Right hindlimb (tissue), 1 donor: ENCODE results near the gene UBASH3A.
"Not testable (repeated sequence)": the region's sequence is repeated elsewhere in the genome, so short reads cannot be mapped to it uniquely, and the experiment has no call there.

ENCODE experiments used
- DNase-seq: peaks from one replicate; pipeline ENCODE4 v3.0.0-alpha.2; 2018

UBASH3A gene

DNA sequence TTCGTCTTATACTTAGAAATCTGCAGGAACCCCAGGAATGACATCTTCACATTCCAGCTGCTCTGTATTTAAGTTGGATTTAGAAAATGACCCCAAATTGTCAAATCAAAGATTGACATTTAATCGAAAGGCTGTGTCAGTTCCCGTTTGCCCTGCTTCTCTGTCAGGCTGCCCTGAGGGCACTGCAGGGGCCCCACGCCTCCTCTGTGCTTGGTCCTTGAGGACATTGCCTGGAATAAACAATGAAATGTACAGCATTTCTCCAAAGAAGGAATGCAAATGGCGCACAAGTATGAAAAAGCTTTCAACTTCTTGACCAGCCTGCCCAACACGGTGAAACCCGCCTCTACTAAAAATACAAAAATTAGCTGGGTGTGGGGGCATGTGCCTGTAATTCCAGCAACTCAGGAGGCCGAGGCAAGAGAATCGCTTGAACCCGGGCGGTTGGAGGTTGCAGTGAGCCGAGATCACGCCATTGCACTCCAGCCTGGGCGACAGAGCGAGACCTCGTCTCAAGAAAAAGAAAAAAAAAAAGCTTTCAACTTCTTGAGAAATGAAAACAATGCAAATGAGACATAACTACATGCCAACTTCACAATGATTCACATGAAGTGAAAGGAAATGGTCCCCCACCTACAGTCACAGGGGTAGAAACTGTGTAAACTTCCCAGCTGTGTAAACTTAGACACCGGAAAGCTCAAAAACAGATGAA is 10.8 kb upstream of the UBASH3A start:
- DNase-seq, result no peak

DNA sequence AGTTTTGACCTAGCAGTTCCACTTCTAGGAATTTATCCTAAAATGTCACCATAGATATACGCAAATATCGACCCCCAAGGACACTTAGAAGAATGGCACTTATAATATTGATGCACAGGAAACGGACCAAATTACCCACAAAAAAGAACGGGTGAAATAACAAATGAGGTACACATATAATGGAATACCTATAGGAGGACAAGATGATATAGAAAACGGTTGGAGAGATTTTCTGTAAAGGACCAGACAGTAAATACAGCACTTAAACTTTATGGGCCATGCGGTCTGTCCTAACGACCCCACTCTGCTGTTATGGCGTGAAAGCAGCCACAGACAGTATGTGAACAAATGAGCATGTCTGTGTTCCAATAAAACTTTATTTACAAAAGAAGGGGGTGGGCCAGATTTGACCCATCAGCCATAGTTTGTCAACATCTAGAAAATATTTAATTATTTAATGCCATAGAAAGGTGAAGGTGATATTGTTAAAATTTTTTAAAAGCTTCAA is 10.2 kb upstream of the UBASH3A start:
- no peak for DNase-seq

DNA sequence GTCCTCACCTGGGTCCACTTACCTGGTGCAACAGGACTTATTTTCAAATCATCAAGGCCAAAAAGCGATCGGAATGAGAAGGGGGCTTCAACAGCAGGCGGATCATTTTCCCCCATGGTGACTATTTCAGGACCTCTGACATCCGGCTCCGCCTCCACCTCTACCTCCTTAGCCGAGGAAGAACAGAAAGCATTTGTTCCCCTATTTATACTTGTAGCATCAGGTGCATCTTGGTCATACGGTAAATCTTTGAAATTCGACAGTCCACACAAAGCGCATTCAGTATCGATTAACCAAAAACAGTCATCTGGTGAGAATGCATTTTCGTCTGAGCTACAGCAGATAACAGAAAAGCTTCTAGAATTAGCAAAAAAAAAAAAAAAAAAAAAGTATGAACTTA is 8.4 kb upstream of the UBASH3A start:
- no peak for DNase-seq

DNA sequence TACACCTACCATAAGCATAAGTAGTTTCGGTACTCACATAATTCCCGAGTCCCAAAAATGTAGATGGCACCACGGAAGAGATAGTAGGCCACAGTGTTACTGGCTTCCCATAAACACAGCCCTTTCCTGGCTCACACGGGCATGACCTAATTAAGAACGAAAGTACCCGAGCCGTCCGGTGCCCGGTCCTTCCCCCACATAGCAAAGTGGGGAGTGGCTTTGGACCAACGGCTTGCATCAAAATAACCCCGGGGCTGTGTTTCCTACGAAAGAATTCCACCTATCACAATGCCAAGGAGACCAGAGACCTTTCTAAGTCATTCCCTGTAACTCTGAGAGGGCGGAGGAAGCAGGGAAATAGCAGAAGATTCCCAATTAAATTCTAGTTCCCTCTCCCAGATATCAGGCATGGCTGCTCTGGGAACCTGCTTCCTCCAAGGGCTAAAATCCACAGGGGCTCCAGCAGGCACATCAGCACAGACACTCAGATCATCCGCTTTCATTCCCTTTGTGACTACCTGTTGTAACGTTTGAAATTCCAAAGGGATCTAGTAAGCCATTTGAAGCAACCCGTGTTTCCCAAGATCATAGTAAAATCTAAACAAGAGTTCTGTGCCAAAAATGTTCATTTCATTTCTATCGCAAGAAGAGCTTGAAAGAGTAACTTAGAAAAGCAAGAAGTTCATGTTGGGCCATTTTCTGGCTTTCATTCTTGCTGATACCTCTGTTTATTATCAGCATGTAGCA is 7.6 kb upstream of the UBASH3A start, which contains the start of gene TMPRSS3:
Gene TMPRSS3, minus strand, starts transcription at position 148 of the 747 bp plus-strand sequence. CDS start 635 bp downstream, outside the sequence.
- DNase-seq, result no peak

DNA sequence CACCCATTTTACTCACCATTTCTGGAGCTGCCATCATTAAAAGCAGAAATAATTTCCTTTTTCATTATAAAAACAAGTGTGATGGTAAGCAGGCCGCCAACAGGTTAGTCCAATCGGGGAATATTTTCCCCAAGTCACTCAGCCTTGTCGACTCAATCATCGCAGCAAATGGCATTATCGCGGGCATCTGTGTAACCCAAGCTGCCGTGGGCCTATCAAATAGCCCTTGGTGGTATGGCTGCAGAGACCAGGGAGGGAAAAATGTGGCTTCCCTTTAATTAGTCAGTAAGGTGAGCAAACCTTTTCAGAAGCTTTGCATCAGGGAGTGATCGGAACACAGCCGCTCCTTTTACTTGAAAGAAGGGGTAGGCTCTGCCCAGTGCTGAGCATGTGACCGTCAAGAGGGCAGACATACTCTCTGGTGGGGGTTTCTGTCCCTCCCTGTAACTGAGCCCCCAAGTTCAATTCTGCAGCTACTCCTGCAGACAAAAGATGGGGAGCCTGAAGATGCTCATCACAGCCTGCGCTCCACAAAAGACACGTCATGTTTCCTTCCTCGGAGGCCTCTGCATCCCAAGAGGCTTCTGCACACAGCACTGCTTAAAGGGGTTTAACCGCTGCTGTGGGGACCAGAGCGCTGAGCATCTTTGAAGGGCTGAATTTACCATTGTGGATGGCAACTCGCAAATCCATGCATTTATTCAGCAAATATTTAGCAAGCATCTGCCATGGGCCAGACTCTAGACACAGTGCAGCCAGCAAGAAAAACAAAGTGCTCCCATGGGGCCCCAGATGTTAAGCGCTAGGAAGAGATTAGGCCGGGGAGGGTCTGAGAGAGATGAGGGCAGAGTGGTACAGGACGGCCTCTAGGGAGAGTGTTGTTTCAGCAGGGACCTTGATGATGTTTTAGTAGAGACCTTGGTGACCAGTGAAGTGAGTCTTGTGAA is 6.6 kb upstream of the UBASH3A start:
- DNase-seq, result no peak

DNA sequence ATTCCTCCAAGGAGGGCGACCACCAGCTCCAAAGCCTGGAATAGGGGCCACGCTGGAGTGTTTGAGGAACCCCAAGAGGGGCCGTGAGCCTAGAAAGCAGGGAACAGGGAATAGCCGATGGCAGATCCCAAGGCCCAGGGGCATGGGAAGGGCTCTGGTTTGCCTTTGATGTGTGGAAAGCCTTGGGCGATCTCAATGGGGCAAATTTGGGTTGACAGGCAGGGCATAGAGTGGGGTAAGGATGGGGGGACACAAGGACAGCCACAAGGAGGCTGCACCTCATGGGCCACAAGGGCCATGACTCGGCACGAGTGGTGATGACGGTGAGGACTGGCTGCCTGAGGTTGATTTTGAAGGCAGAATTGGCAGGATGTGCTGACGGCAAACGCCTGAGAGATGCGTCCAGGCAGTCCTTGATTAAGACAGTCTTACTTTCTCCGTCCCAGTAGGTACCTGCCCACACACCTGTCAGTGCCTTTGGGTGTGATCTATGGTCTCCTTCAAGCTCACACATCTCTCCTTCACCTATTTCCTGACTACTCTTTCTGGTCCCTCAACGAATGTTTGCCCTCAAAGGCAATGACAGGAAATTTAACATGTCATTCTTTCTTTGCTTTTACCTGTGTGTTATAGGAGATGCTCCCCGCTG is 5.8 kb upstream of the UBASH3A start:
- DNase-seq, result no peak

DNA sequence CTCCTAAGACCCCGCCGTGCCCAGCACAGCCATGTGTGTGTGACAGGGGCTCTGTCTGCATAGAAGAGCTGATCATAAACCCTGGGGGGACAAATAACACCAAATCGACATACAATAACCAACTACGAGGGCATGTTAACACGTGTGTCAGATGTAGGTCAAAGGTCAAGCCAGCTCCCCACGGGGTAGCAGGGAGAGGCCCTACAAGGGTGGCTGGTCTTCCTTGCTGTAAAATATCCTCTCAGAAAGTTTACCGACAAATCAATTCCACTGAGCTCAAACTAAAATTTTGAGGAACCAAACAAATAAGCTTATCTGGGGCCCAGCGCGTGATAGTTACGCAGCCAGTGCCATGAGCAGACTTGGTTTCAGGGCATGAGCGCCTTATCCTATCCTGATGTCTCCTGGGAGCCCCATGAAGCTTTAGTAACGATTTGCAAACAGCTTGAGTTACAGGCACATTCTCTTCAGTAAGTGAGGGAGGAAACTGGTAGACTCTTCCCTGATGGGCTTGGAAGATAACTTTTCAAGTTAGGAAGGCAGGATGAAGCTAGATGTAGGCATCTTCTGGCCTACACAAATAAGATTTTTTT is 5.2 kb upstream of the UBASH3A start:
- DNase-seq, result no peak

DNA sequence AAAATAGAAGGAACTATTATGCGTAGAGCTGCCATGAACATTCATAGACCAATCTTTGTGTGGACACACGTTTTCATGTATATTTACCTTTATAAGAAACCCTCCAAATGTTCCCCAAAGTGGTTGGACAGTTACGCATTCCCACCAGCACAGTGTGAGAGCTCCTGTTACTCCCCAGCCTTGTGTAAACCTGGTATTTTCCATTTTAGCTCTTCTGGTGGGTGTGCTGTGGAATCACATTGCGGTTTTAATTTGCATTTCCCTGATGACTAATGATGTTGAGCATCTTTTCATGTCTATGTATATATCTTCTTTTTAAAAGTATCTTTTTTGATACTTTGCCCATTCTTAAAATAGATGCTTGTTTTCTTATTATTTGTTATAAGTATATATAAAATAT is 3.2 kb upstream of the UBASH3A start:
- DNase-seq, result no peak

DNA sequence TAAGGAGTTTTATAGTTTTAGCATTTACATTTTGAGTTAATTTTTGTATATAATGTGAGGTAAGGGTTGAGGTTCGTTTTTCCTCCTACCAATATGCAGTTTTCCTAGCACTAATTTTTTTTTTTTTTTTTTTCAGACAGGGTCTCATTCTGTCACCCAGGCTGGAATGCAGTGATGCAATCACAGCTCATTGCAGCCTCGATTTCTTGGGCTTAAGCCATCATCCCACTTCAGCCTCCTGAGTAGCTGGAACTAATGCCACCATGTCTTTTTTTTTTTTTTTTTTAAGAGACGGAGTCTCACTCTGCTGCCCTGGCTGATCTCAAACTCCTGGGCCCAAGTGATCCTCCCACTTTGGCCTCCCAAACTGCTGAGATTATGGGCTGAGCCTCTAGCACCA is 2.5 kb upstream of the UBASH3A start:
- no peak for DNase-seq

DNA sequence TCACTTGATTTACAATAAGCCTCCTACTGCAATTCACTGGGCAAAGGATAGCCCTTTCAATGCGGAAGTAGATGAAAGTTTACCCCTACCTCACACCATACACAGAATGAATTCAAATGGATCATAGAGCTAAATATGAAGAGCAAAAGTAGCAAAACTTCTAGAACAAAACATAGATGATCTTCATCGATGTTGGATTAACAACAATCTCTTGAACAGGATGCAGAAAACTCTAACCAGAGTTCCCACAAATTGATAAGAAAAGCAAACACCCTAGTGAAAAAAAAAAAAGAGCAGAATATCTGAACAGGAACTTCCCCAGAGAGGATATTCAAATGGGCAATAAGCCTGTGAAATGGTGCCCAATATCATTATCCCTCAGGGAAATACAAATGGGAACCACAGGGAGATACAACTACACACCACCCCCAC is 1.9 kb upstream of the UBASH3A start:
- DNase-seq, result no peak

DNA sequence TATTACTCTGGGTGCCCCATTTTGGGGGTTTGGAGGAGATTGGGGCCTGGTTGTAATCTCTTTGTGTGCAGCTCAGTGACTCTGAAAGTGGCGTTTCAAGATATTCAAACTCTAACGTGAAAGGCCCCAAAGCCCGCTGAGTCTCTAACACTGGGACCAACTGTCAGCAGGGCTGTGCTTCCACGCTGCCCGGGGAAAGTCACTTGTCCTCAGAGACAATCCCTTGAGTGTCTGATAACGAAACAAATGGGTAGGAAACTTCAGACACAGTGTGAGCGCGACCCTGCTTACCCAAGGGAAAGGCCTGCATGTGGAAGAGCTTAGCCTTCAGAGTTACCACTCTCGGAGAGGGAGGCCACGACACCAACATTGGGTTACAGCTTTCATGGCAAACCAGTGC is 837 bp downstream of the UBASH3A start:
- no peak for DNase-seq

DNA sequence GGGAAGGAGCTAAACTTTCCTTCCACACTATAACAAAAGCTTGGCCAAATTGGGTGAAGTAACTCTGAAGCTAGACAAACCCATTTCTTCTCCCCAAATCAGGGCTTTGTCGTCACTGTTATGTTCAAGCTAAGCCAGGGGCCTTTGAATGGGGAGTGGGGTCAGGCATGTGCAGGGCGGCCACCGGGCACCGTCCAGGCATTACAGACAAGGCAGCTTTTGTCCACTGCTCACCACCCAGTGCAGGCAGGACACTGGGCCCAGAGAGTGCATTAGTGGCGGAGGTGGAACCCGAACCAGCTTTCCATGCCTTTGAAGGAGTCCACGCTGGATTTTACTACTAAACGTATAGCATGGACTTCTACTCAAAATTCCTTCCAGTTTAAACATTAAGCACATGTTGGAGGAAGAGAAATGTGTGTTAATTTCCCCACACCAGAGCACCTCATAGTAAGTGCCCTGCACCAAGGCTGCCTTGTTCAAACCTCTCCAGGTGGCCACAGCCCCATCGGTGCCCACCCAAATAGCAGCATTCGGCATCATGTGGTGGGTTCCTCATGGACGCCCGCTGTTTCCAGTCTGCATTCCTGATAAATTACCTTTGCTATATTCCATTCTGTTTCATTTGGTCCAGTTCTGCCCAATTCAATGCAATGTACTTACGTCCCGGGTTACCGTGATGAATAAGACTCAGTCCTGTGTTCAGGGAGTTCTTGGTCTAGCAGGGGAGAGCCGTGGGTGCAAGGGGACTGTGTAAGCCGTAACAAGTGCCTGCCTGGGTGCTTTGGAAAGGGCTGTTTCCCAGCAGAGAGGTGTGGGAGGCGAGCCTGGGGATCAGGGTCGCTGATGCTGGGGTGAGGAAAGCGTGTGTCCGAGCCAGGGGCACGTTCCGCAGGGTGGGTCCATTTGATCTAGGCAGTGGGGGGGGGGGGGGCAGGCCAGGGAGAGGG is 1.6 kb downstream of the UBASH3A start:
- no peak for DNase-seq

DNA sequence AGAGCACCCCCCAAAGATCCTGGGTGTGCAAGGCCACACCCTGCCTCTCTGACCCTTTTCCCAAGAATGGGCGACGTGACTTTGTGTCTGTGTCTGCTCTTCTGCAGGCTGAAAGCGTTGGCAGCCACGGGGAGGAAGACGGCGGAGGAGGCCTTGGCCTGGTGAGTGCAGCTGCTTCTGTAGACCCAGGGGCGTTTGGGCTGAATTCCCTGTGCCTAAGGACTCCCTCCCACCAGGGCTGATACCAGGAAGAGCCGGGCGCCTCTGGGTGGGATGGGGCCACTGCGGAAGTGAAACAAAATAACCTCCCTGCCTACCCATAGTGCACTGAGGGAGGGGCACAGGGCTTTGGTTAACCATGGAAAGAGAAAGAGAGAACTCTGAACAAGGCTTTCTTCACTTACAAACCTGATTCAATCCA is 2.5 kb downstream of the UBASH3A start:
- DNase-seq, result no peak

DNA sequence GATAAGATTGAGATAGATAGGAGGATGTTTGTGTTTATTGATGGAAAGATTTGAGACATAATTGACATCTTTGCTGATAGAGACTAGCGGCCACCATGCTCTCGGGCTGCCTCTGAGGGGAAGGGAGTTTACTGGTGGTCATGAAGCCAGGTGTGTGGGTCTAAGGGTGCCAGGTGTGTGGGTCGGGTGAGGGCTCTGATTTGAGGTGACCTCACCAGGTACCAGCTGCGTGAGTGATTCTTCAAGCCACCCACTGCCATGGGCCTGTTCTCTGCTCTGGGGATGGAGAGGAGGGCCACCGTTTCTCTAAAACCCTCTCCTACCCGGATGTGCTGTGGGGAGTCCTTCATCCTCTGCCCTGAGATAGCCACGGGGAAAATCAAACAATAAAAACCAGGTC is 3.2 kb downstream of the UBASH3A start:
- no peak for DNase-seq

DNA sequence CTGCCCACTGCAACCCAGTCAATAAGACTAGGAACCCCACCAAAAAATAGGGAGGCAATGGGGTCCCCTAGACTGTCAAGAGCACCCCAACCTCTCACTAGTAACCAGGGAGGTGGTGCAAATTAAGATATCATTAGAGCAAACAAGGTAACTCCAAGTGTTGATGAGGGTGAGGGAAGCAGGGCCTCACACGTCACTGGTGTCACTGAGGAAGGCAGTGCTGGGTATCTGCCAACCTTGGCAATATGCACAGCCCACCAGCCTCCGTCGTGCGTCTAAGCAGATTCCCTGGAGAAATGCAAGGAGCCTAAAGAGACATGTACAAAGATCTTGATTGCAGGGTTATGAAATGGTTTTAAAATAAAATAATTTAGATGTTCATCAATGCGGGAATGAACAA is 3.8 kb downstream of the UBASH3A start:
- DNase-seq, result no peak

DNA sequence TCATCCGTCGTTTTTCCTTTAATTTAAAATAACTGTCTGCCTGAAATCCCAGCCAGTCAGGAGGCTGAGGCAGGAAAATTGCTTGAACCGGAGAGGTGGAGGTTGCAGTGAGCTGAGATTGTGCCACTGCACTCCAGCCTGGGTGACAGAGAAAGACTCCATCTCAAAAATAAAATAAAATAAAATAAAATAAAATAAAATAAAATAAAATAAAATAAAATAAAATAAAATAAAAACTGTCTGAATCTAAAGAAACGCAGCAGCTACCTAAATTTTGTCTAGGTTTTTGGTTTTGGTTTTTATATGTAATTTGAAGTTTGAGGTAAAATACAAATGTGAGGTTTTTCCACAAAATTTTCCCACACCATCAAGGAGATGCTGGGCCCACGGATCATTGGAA is 5.0 kb downstream of the UBASH3A start:
- not testable (repeated sequence) for DNase-seq

DNA sequence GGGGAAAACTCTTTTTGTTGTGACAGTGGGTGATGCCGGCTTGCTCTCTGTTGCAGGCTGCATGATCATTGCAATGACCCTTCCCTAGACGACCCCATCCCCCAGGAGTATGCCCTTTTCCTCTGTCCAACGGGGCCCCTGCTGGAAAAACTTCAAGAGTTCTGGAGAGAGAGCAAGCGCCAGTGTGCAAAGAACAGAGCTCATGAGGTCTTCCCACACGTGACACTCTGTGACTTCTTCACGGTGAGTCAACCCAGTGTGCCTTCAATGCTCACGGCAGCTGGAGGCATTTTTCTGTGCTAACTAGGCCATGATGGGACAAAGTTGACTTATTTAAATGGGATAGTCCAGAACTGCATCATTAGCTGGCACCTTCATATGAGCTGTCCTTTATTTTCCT is 5.7 kb downstream of the UBASH3A start:
- DNase-seq, result no peak

DNA sequence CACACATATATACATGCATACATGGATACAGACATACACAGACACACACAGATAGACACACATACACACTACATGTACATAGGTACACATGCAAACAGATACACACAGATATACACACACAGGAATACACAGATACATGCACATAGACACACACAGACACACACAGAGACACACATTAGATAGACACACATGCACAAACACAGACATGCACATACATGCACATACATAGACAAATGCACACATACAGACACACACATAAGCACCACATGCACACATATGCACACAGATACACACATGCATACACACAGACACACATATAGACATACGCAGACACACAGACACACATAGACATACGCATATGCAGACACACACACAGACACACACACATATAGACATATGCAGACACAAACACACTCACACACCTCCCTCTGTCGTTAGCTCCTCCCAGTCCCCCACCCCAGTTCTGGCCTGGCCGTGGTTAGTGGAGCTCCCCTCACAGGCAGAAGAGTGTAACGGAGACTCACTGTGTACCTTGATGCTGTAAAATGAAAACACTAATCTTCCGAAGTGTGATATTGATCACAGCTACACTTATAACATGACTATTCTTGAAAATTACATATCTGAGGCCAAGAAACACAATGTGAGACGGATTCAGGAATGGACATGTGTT is 7.6 kb downstream of the UBASH3A start:
- no peak for DNase-seq

DNA sequence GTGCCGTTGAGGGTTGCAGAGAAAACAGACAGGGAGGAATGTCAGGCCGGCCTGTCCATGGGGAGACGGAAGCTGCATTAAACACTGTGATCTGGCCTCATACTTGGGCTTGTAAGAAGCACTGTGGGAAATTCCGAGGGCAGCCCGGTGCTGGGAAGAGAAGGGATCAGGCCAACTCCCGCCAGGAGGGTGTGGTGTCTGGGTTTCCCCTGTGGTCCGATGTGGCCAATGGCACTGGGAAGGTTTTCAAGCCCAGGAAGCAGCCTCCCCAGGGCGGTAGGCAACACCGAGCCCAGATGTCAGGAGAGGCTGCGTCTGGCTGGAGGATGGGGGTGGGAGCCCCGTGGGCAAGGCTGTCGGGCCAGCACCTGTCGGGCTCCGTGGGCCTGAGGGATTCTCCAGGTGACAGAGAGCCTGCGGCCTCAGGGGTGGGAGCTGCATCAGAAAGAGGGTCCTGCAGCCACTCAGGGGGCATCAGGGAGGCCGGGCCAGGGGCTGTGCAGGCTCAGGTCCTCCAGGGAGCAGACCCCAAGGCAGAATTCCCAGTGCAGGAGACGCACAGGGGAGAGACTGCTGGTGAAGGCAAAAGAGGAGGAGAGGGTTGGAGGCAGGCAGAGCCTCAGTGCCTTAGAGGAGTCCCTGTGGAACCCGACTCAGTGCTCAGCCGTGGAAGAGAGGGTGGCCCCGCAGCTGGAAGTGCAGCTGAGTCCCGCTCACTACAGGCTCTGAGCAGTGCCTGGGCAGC is 8.4 kb downstream of the UBASH3A start:
- DNase-seq, result no peak

DNA sequence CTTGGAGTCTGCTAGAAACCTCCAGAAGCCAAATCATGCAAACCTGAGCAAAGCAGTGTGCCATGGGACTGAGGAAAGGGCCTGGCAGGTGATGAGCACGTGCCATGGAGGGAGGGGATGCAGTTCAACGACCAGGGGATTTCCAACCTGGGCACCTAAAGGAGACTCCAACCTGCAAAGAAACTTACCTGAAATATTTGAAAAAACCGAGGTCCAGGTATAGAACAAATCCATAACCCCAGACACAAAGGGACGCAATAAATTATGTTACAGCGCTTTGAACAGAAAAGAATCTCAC is 8.9 kb downstream of the UBASH3A start:
- DNase-seq, result no peak
